Left lung (tissue), 10 donors: ENCODE data around the gene RTN4RL2. TPM values are rescaled to one million over a fixed set of nuclear protein-coding genes. Genes with fewer than 3 reads are reported as not detected.

Experiments
- ATAC-seq: fragments of 200-7000 bp; cut with Tn5 transposase; one replicate; pipeline ENCODE4 v1.9.1; 2020; ENCODE audit warnings: moderate library complexity
- DNase-seq, 4 donors: peaks; one replicate each; pipeline ENCODE4 v3.0.0-alpha.2; 2013 to 2020
- H3K27ac ChIP-seq, 2 donors: fragments of 200-600 bp; sonication (generic) in 1 of 2; one replicate each; pipeline versions ENCODE4 v1.5.0 to v1.8.0; 2020 to 2021
- H3K27me3 ChIP-seq, 2 donors: fragments of 200-600 bp; sonication (generic) in 1 of 2; one replicate each; pipeline versions ENCODE4 v1.5.0 to v1.8.0; 2020 to 2021
- H3K36me3 ChIP-seq, 2 donors: fragments of 200-600 bp; sonication (generic) in 1 of 2; one replicate each; pipeline versions ENCODE4 v1.5.0 to v1.8.0; 2020 to 2021
- H3K4me1 ChIP-seq, 2 donors: fragments of 200-600 bp; one replicate each; pipeline ENCODE4 v1.8.0; 2021
- H3K4me3 ChIP-seq, 2 donors: fragments of 200-600 bp; sonication (generic) in 1 of 2; one replicate each; pipeline versions ENCODE4 v1.5.0 to v1.8.0; 2020 to 2021; ENCODE audit warnings: mild to moderate bottlenecking in 1 of 2
- H3K9me3 ChIP-seq, 2 donors: fragments of 200-600 bp; sonication (generic) in 1 of 2; one replicate each; pipeline versions ENCODE4 v1.5.0 to v1.8.0; 2020 to 2021
- intact Hi-C, 2 donors: fragments of 100-400 bp; cut with DNase I; formaldehyde crosslinking; loops; one replicate each; pipeline versions ENCODE4 v1.11.2 to v1.14.2; 2022
- polyA plus RNA-seq, 6 donors: library from polyadenylated mRNA; unstranded; fragments of 120-200 nt; gene quantifications; one replicate each; pipeline ENCODE4 v1.2.1, GENCODE V29; 2013; ENCODE audit not compliant: insufficient read length in 6 of 6
- total RNA-seq, 2 donors: library from RNA; stranded (reverse); fragmentation: NEBNext Ultra II Directional; extraction: Animal tissue kit (Norgen Biotek cat#: 25700); gene quantifications; one replicate each; pipeline ENCODE4 v1.2.1, GENCODE V29; 2021
- TF ChIP-seq, protein P1 (sequence below), 2 donors: fragments of 200-600 bp; sonication (generic) in 1 of 2; IDR thresholded peaks; one replicate each; pipeline versions ENCODE4 v1.5.0 to v1.8.0; 2021; ENCODE audit warnings: antibody characterized with exemption in 2 of 2
- donor health status: DM: no; HTN: yes; CAD: no.
- donor health status: DM: no; HTN: no; CAD: no.

Gene RTN4RL2
- total and polyA plus RNA-seq, 8 donors: 0.87 to 4.8 (median 2.5) TPM

DNA sequence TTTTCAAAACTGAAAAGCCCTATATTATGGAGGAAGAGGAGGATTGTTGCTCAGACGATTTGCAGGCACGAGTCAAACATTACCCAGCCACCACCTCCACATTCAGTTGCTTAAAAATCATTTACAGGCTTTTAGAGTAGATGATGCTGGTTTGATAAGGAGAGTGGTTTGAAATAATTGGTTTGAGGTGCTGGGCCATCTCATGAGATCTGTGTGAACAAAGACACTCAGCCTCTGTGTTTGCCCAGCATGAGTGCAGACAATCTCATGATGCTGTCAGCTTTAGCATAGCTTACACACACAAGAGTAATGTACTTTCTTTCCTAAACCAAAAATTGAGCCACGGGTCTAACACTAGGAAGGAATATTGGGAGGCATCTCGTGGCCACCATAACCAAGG, 37.7 kb upstream of the RTN4RL2 start:
- peaks cover 25 to 69% of the 10 kb centered on the region in 2 donors for H3K4me1 ChIP-seq
- no peaks in the 10 kb centered on the region for H3K9me3 ChIP-seq
- no peak overlapping the region for H3K4me3 ChIP-seq
- ATAC-seq (no peak), DNase-seq (no peak)
- no peaks in the 10 kb centered on the region for H3K27me3 ChIP-seq
- H3K27ac ChIP-seq: no peak overlapping the region
- intact Hi-C loops: no loop called here
- H3K36me3 ChIP-seq: peaks cover 0 to 73% of the 10 kb centered on the region in 2 donors
- TF ChIP-seq, protein P1, sequence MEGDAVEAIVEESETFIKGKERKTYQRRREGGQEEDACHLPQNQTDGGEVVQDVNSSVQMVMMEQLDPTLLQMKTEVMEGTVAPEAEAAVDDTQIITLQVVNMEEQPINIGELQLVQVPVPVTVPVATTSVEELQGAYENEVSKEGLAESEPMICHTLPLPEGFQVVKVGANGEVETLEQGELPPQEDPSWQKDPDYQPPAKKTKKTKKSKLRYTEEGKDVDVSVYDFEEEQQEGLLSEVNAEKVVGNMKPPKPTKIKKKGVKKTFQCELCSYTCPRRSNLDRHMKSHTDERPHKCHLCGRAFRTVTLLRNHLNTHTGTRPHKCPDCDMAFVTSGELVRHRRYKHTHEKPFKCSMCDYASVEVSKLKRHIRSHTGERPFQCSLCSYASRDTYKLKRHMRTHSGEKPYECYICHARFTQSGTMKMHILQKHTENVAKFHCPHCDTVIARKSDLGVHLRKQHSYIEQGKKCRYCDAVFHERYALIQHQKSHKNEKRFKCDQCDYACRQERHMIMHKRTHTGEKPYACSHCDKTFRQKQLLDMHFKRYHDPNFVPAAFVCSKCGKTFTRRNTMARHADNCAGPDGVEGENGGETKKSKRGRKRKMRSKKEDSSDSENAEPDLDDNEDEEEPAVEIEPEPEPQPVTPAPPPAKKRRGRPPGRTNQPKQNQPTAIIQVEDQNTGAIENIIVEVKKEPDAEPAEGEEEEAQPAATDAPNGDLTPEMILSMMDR (IDR thresholded peaks at IDR 0.05): no peak

DNA sequence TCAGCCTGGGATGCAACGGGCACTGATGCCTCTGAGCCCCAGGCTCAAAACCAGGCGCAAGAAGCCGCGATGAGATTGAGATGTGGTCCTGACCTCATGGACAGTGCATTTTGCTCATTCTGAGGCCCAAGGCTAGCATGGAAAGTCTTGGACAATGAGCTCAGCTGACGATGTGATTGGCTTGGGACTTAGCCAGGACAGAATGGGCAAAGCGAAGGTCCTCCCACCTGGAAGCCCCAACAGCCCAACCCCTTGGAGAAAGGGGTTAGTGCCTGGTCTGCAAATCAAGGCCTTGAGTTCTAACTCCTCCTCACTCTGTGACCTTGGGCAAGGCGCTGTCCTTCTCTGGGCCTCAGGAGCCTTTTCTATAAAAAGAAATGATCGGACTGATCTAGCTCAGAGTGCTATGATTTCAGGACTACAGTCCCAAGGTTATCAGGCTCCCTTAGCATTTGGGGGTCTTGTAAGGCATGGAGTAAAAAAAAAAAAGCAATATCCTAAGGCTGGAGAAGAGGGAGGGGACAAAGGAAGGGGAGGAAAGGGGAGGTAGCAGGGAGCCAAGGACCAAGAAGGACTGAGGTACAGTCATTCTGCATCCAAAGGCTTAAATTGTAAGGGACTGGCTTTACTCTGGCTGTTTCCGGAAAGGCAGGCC, 36.1 kb upstream of the RTN4RL2 start:
- intact Hi-C loops: no loop called here
- peaks cover 31 to 75% of the 10 kb centered on the region in 2 donors for H3K4me1 ChIP-seq

DNA sequence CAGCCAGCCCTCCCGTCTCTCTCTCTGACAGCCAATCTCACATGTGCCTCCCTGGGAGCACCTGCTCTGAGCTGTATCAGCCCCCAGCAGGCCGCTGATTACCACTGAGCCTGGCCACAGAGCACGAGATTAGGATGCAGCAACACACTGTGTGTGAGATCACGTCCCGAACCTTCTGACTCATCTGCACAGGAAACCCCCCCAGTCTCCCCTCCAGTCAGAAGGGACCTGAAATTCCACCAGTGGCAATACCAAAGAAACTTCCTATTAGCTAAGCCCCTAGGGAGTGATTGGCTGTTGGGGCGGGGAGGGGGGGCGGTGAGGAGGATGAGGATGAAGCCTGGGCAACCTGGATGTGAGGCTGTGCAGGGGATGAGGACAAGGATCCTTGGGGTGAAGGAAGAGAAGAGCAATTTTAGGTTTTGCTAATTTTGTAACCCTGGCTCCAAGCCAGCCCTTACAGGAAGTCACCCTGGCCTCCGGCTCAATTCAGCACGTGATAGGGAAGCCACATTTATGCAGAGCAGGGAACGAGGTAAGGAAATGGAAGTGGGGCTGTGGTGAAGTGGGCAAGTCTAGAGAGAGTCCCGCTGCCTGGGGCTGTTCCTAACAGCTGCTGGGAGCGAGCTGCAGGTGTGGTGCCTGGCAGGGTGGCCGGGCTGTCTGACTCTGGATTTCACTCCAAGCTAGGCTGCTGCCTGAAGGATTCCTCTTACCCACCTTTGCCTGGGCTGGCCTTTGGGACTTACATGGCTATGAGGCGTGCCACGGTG, 35.4 kb upstream of the RTN4RL2 start:
- DNase-seq: peak in 3 of 4 donors; percentile 37 to 87 (median 84)
- H3K4me1 ChIP-seq: peaks cover 31 to 70% of the 10 kb centered on the region in 2 donors
- no peaks in the 10 kb centered on the region for H3K9me3 ChIP-seq
- peak overlapping the region; percentile 96 for H3K27ac ChIP-seq
- peak; percentile 53 for ATAC-seq
- no peaks in the 10 kb centered on the region for H3K27me3 ChIP-seq
- H3K4me3 ChIP-seq: peak overlapping the region; percentile 12 to 66
- intact Hi-C loops: no loop called here
- TF ChIP-seq, protein P1 (IDR thresholded peaks at IDR 0.05): no peak
- H3K36me3 ChIP-seq: peaks cover 0 to 49% of the 10 kb centered on the region in 2 donors

More for the DNA sequence above, 36.1 kb upstream of the RTN4RL2 start:
- ATAC-seq (no peak), DNase-seq (no peak)
- H3K36me3 ChIP-seq: peaks cover 0 to 57% of the 10 kb centered on the region in 2 donors
- peak overlapping the region; percentile 96 for H3K27ac ChIP-seq
- H3K27me3 ChIP-seq: no peaks in the 10 kb centered on the region
- H3K9me3 ChIP-seq: no peaks in the 10 kb centered on the region
- peak overlapping the region in 1 of 2 donors; percentile 66 for H3K4me3 ChIP-seq
- TF ChIP-seq, protein P1 (IDR thresholded peaks at IDR 0.05): no peak

DNA sequence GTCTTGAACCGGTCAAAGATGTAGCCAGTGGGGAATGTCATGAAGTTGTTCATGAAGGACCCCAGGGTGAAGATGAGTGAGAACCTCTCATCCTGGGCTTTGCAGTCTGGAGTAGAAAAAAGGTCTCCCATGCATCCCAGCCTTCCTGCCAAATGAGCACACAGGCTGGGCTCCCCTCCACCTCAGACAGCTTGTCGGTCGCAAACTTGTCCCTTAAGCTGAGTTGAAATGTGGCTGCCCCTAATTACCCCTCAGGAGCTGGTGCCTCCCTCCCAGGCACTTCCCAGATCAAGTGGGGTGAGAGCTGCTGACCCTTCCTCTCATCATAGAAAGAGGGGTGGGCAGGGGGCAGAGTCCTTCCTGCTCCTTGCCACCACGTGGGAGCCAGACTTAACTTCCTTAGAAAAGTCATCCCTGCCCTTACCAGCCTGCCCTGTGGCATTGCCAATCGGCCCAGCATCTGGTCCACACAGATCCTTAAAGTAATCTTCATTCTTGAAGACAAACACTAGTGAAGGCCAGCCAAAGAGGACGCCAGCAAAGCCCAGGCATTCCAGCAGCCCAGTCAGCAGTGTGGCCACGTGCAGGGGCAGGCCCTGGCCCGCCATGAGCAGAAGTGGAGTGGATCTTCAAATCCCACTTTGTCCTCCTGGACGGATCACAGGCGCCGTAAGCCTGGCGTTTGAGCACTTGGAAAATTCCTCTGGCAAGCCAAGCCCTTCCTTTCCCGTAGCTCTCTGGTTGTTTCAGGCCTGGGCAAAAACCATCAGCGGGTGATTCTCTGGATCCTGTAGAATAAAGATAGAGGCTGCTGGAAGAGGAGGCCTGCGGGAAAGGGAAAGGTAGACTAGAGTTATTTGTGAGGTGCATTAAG, 34.5 kb upstream of the RTN4RL2 start:
- Histone ChIP-seq H3K9me3 (no peaks in the 10 kb centered on the region), H3K4me1 (peaks cover 31 to 70% of the 10 kb centered on the region in 2 donors), H3K27ac (peak overlapping the region; percentile 96), H3K4me3 (peak overlapping the region; percentile 40 to 66), H3K36me3 (peaks cover 0 to 41% of the 10 kb centered on the region in 2 donors), H3K27me3 (no peaks in the 10 kb centered on the region)
- intact Hi-C loops: no loop called here
- ATAC-seq (peak; percentile 47), DNase-seq (peak in 2 of 4 donors; percentile 84 to 85)
- TF ChIP-seq, protein P1 (IDR thresholded peaks at IDR 0.05): no peak
